ENCODE data around the gene HOXB1. TPM values are rescaled to one million over a fixed set of nuclear protein-coding genes. Genes with fewer than 3 reads are reported as not detected.

HOXB1 gene
- total RNA-seq, 3 donors from 2014 or later = not detected

- no peak for TF ChIP-seq CTCF (IDR thresholded peaks at IDR 0.05)
- DNase-seq (no peak), ATAC-seq (no peak)
- intact Hi-C loops (cut with DNase I, micrococcal nuclease) = no loop called here
- Histone ChIP-seq H3K9me3 (no peaks in the 10 kb centered on the region), H3K4me3 (no peak overlapping the region), H3K4me1 (ENCODE audit: low read depth) (no peaks in the 10 kb centered on the region), H3K36me3 (ENCODE audit: low read depth) (no peaks in the 10 kb centered on the region)
Observed at GRCh38 chr17:48479014-48479402, 51.8 kb downstream of the HOXB1 start.

Other genes with a start within 250 kb of the HOXB1 start
- gene SKAP1, start 100.8 kb downstream of the HOXB1 start, total RNA-seq = 1 to 10 TPM; 2.2 to 3.2 (median 2.4) TPM
- 10 to 100 TPM in 1 of 3 donors, 1 to 10 TPM in 1, under 1 TPM in 1; 0.93 to 32.4 (median 3.3) TPM for gene HOXB2, start 14.1 kb upstream of the HOXB1 start, total RNA-seq
- gene HOXB4, start 47.3 kb upstream of the HOXB1 start, total RNA-seq = 10 to 100 TPM in 1 of 3 donors, 1 to 10 TPM in 2; 4.5 to 14.6 (median 5.3) TPM
- gene HOXB3, start 59.2 kb upstream of the HOXB1 start, total RNA-seq = 10 to 100 TPM; 42.4 to 64.8 (median 43.4) TPM
- 10 to 100 TPM; 16.2 to 29.3 (median 19.9) TPM for gene HOXB5, start 62.8 kb upstream of the HOXB1 start, total RNA-seq
- 10 to 100 TPM; 41.3 to 68.8 (median 50.9) TPM for gene HOXB6, start 74.0 kb upstream of the HOXB1 start, total RNA-seq
- 10 to 100 TPM; 10.9 to 29.1 (median 22.4) TPM for gene HOXB7, start 80.0 kb upstream of the HOXB1 start, total RNA-seq
- 1 to 10 TPM; 4.2 to 7.5 (median 5.6) TPM for gene HOXB8, start 84.3 kb upstream of the HOXB1 start, total RNA-seq
- gene HOXB9, start 95.3 kb upstream of the HOXB1 start, total RNA-seq = 10 to 100 TPM; 40.1 to 78.4 (median 41.5) TPM
- gene PRAC1, start 191.5 kb upstream of the HOXB1 start, total RNA-seq = 100 to 1,000 TPM in 2 of 3 donors, 10 to 100 TPM in 1; 32.2 to 180 (median 137) TPM
- 10 to 100 TPM in 2 of 3 donors, 1 to 10 TPM in 1; 6.6 to 24.0 (median 12.4) TPM for gene PRAC2, start 192.2 kb upstream of the HOXB1 start, total RNA-seq
- 10 to 100 TPM; 12.2 to 65.4 (median 48.2) TPM for gene HOXB13, start 197.7 kb upstream of the HOXB1 start, total RNA-seq

Data from mucosa of descending colon (tissue), 3 donors.